Activated T-cell treated with anti-CD3 and anti-CD28 coated beads for 24 hours (primary cell): ENCODE data around the gene MYL5.
A peak's percentile ranks its signal among the peaks of the same experiment; 100 is the strongest.
"Not testable (repeated sequence)": the region's sequence is repeated elsewhere in the genome, so short reads cannot be mapped to it uniquely, and the experiment has no call there.

Source experiments
- DNase-seq: peaks from one replicate; pipeline ENCODE4 v3.0.0-alpha.2; 2020; ENCODE audit warnings: low read depth

The MYL5 gene

GRCh38 chr4:674172-675035 is at the start of gene MYL5, which contains the start of gene ATP5ME:
Gene MYL5, plus strand, starts transcription at chr4:674542. Its CDS starts 3,485 bp downstream, at chr4:678027.
Gene ATP5ME, minus strand, starts transcription at chr4:674276. Its CDS starts 29 bp downstream, at chr4:674247.
- DNase-seq, result peak; percentile 96

- no peak for DNase-seq
Observed at GRCh38 chr4:624705-625590, 49.4 kb upstream of the MYL5 start, which contains the start of gene PDE6B. Gene PDE6B, plus strand, starts transcription at chr4:625573. Its CDS starts 54 bp downstream, at chr4:625627.

GRCh38 chr4:625631-626161 is 48.6 kb upstream of the MYL5 start:
- no peak for DNase-seq

- no peak for DNase-seq
Observed at GRCh38 chr4:626201-627091, 47.9 kb upstream of the MYL5 start.

GRCh38 chr4:627347-628125 is 46.8 kb upstream of the MYL5 start:
- DNase-seq, result no peak

GRCh38 chr4:628311-628741 is 46.0 kb upstream of the MYL5 start:
- no peak for DNase-seq

- no peak for DNase-seq
Observed at GRCh38 chr4:628821-629635, 45.3 kb upstream of the MYL5 start.

- no peak for DNase-seq
Observed at GRCh38 chr4:629636-629914, 44.8 kb upstream of the MYL5 start.

- DNase-seq, result no peak
Observed at GRCh38 chr4:629915-630641, 44.3 kb upstream of the MYL5 start.

- DNase-seq, result no peak
Observed at GRCh38 chr4:630656-631055, 43.7 kb upstream of the MYL5 start.

- no peak for DNase-seq
Observed at GRCh38 chr4:632196-632790, 42.0 kb upstream of the MYL5 start.

- no peak for DNase-seq
Observed at GRCh38 chr4:632926-633325, 41.4 kb upstream of the MYL5 start.

- no peak for DNase-seq
Observed at GRCh38 chr4:633406-633805, 40.9 kb upstream of the MYL5 start.

- no peak for DNase-seq
Observed at GRCh38 chr4:633976-634598, 40.3 kb upstream of the MYL5 start.

- no peak for DNase-seq
Observed at GRCh38 chr4:634599-634985, 39.8 kb upstream of the MYL5 start.

GRCh38 chr4:635066-635835 is 39.1 kb upstream of the MYL5 start:
- DNase-seq, result not testable (repeated sequence)

- DNase-seq, result no peak
Observed at GRCh38 chr4:635851-636627, 38.3 kb upstream of the MYL5 start.
